H1 (cell line): ENCODE measurements around the gene ENOX2. TPM values are rescaled to one million over a fixed set of nuclear protein-coding genes. Genes with fewer than 3 reads are reported as not detected.

Experiments used
- CTCF ChIA-PET: fragments of 300-600 bp; sonication (Branson Sonifier 250); formaldehyde crosslinking; loops from one replicate; lab custom pipeline; 2021; ENCODE audit not compliant: partially characterized antibody; lab: Charles Lee
- POLR2A ChIA-PET: fragments of 300-600 bp; sonication (Branson Sonifier 250); formaldehyde crosslinking; loops from one replicate; lab custom pipeline; 2021; ENCODE audit warnings: inconsistent platforms; ENCODE audit not compliant: partially characterized antibody; lab: Charles Lee
- DNase-seq, 2 experiments: peaks; one replicate each; pipeline versions ENCODE4 v3.0.0 to v3.0.0-alpha.2; 2010 to 2022; ENCODE audit warnings: low spot score in 2 of 2, low read depth in 1 of 2, mixed read lengths in 1 of 2
- FAIRE-seq: peaks from 2 replicates; lab custom pipeline; 2011; peaks lifted over from hg19 to GRCh38; lab: Jason Lieb, UNC
- H2AFZ ChIP-seq: 2 replicates; pipeline ENCODE4 v1.8.1; 2012; ENCODE audit warnings: low read length, inconsistent platforms
- H2AK5ac ChIP-seq: 2 replicates; pipeline ENCODE4 v1.6.1; 2013; ENCODE audit warnings: low read depth, low read length
- H2BK120ac ChIP-seq: replicated peaks from 2 replicates; pipeline ENCODE3; 2013; ENCODE audit warnings: low read depth, low read length, inconsistent platforms
- H2BK12ac ChIP-seq: 2 replicates; pipeline ENCODE4 v1.6.1; 2013; ENCODE audit warnings: low read depth, low read length
- H2BK15ac ChIP-seq: 2 replicates; pipeline ENCODE4 v1.6.1; 2013; ENCODE audit warnings: low read length
- H2BK20ac ChIP-seq: 2 replicates; pipeline ENCODE4 v1.6.1; 2013; ENCODE audit warnings: low read length
- H2BK5ac ChIP-seq: 2 replicates; pipeline ENCODE4 v1.6.1; 2013; ENCODE audit warnings: low read depth, low read length
- H3K14ac ChIP-seq: 2 replicates; pipeline ENCODE4 v1.6.1; 2013; ENCODE audit warnings: inconsistent platforms; ENCODE audit not compliant: insufficient read length
- H3K18ac ChIP-seq: 2 replicates; pipeline ENCODE4 v1.6.1; 2013; ENCODE audit warnings: low read length; ENCODE audit errors: extremely low read depth
- H3K23ac ChIP-seq: 2 replicates; pipeline ENCODE4 v1.6.1; 2013; ENCODE audit warnings: inconsistent platforms; ENCODE audit not compliant: insufficient read length
- H3K23me2 ChIP-seq: 2 replicates; pipeline ENCODE4 v1.6.1; 2013; ENCODE audit warnings: low read depth, low read length
- H3K27ac ChIP-seq: 2 replicates; pipeline ENCODE4 v1.6.1; 2011; ENCODE audit warnings: low read depth, low read length, inconsistent platforms
- H3K27me3 ChIP-seq, 4 experiments: replicated peaks in 1 of 4; 1 replicate in 1 of 4; 2 replicates in 3 of 4; pipeline versions ENCODE4 v1.6.1 to v1.8.1; 2011 to 2013; ENCODE audit warnings: low read length in 3 of 4, mild to moderate bottlenecking in 3 of 4, inconsistent platforms in 2 of 4, mixed read lengths in 2 of 4, moderate library complexity in 1 of 4; ENCODE audit not compliant: control insufficient read depth in 3 of 4, insufficient read depth in 3 of 4; ENCODE audit errors: extremely low read depth in 1 of 4
- H3K36me3 ChIP-seq, 4 experiments: 2 replicates each; pipeline versions ENCODE4 v1.6.1 to v1.8.1; 2011 to 2013; ENCODE audit warnings: mild to moderate bottlenecking in 4 of 4, low read length in 3 of 4, moderate library complexity in 2 of 4, control low read depth in 1 of 4, inconsistent platforms in 1 of 4; ENCODE audit not compliant: insufficient read depth in 4 of 4, control insufficient read depth in 2 of 4
- H3K4ac ChIP-seq: replicated peaks from 2 replicates; pipeline ENCODE3; 2013; ENCODE audit warnings: low read length, low read depth, mixed read lengths, inconsistent platforms; ENCODE audit not compliant: insufficient read length
- H3K4me1 ChIP-seq, 4 experiments: replicated peaks in 1 of 4; 1 replicate in 1 of 4; 2 replicates in 3 of 4; pipeline versions ENCODE4 v1.6.1 to v1.8.1; 2011 to 2013; ENCODE audit warnings: low read length in 3 of 4, inconsistent platforms in 2 of 4, mixed read lengths in 1 of 4; ENCODE audit not compliant: insufficient read depth in 4 of 4, control insufficient read depth in 3 of 4
- H3K4me2 ChIP-seq, 2 experiments: 2 replicates each; pipeline versions ENCODE4 v1.6.1 to v1.8.1; 2011 to 2013; ENCODE audit warnings: low read depth in 2 of 2, low read length in 2 of 2, control low read depth in 1 of 2, inconsistent platforms in 1 of 2, mild to moderate bottlenecking in 1 of 2; ENCODE audit not compliant: insufficient read depth in 1 of 2
- H3K4me3 ChIP-seq, 4 experiments: fragments of 200-600, 300-600 bp in 1 of 4; sonication (generic), shearing (Covaris generic), sonication (Bioruptor Twin) in 1 of 4; 2 replicates each; pipeline versions ENCODE4 v1.5.1 to v1.8.1; 2011 to 2016; ENCODE audit warnings: low read length in 4 of 4, low read depth in 3 of 4, control low read depth in 2 of 4, inconsistent platforms in 2 of 4, mild to moderate bottlenecking in 2 of 4, mixed read lengths in 1 of 4, moderate library complexity in 1 of 4; ENCODE audit not compliant: insufficient read depth in 2 of 4; ENCODE audit errors: extremely low read depth in 1 of 4
- H3K56ac ChIP-seq: replicated peaks from 2 replicates; pipeline ENCODE3; 2013; ENCODE audit warnings: low read depth, mild to moderate bottlenecking, mixed read lengths, low read length, inconsistent platforms; ENCODE audit not compliant: insufficient read length
- H3K79me1 ChIP-seq: 2 replicates; pipeline ENCODE4 v1.6.1; 2013; ENCODE audit warnings: low read depth, low read length, control low read depth
- H3K79me2 ChIP-seq, 2 experiments: 2 replicates each; pipeline versions ENCODE4 v1.6.1 to v1.8.1; 2012 to 2013; ENCODE audit warnings: low read length in 2 of 2, mild to moderate bottlenecking in 2 of 2, inconsistent platforms in 1 of 2; ENCODE audit not compliant: insufficient read depth in 2 of 2, control insufficient read depth in 1 of 2
- H3K9ac ChIP-seq, 4 experiments: replicated peaks in 1 of 4; 1 replicate in 1 of 4; 2 replicates in 3 of 4; pipeline versions ENCODE4 v1.6.1 to v1.8.1; 2011 to 2013; ENCODE audit warnings: low read depth in 3 of 4, low read length in 3 of 4, control low read depth in 2 of 4, mild to moderate bottlenecking in 2 of 4, moderate library complexity in 2 of 4, inconsistent platforms in 1 of 4; ENCODE audit errors: extremely low read depth in 1 of 4
- H3K9me3 ChIP-seq, 2 experiments: 2 replicates each; pipeline versions ENCODE4 v1.6.1 to v1.8.1; 2012 to 2013; ENCODE audit warnings: mild to moderate bottlenecking in 2 of 2, moderate library complexity in 2 of 2, control low read depth in 1 of 2, inconsistent platforms in 1 of 2, low read depth in 1 of 2, low read length in 1 of 2, mixed read lengths in 1 of 2; ENCODE audit not compliant: insufficient read depth in 2 of 2
- H4K20me1 ChIP-seq, 2 experiments: replicated peaks in 1 of 2; 2 replicates each; pipeline versions ENCODE3 to v1.8.1; 2011 to 2013; ENCODE audit warnings: inconsistent platforms in 2 of 2, low read length in 2 of 2, mild to moderate bottlenecking in 1 of 2; ENCODE audit not compliant: insufficient read depth in 2 of 2, control insufficient read depth in 1 of 2
- H4K5ac ChIP-seq: 2 replicates; pipeline ENCODE4 v1.6.1; 2013; ENCODE audit warnings: low read length, low read depth, mixed read lengths, inconsistent platforms; ENCODE audit not compliant: insufficient read length
- H4K8ac ChIP-seq: 2 replicates; pipeline ENCODE4 v1.8.0; 2013; ENCODE audit warnings: mild to moderate bottlenecking, moderate library complexity, low read length, inconsistent platforms; ENCODE audit not compliant: insufficient read depth; ENCODE audit errors: extremely low read depth
- H4K91ac ChIP-seq: replicated peaks from 2 replicates; pipeline ENCODE3; 2013; ENCODE audit warnings: low read length, mixed read lengths, inconsistent platforms; ENCODE audit not compliant: insufficient read length
- BCL11A ChIP-seq, 2 experiments: IDR thresholded peaks; one replicate each; pipeline ENCODE4 v1.6.1; 2011; ENCODE audit warnings: low read depth in 2 of 2, low read length in 2 of 2, mild to moderate bottlenecking in 2 of 2
- BRCA1 ChIP-seq: IDR thresholded peaks from 2 replicates; pipeline ENCODE4 v1.6.1; 2012; ENCODE audit warnings: low read depth, low read length, improper control_type of control experiment
- CBX5 ChIP-seq: fragments of 300-800, 300-1000 bp; sonication (generic); IDR thresholded peaks from 2 replicates; pipeline ENCODE4 v1.7.1; 2016; ENCODE audit warnings: antibody characterized with exemption, low read length, low read depth
- CTBP2 ChIP-seq: IDR thresholded peaks from 2 replicates; pipeline ENCODE4 v1.7.0; 2011; ENCODE audit warnings: borderline replicate concordance, mild to moderate bottlenecking, moderate library complexity, mixed read lengths, low read length; ENCODE audit not compliant: insufficient read depth, insufficient read length
- E2F6 ChIP-seq: IDR thresholded peaks from 2 replicates; pipeline ENCODE4 v1.6.1; 2012; ENCODE audit warnings: inconsistent platforms
- JUND ChIP-seq: IDR thresholded peaks from 2 replicates; pipeline ENCODE4 v1.6.1; 2011; ENCODE audit warnings: mild to moderate bottlenecking, improper control_type of control experiment, low read length
- KDM5A ChIP-seq: fragments of 200-600 bp; IDR thresholded peaks from 2 replicates; pipeline ENCODE4 v1.7.1; 2012; ENCODE audit warnings: mild to moderate bottlenecking, low read length, inconsistent platforms, mixed read lengths
- RAD21 ChIP-seq, 2 experiments: IDR thresholded peaks in 1 of 2; conservative IDR thresholded peaks in 1 of 2; 2 replicates each; pipeline ENCODE4 v1.6.1; 2011; ENCODE audit warnings: low read depth in 2 of 2, low read length in 2 of 2, improper control_type of control experiment in 1 of 2, inconsistent platforms in 1 of 2, mild to moderate bottlenecking in 1 of 2, moderate library complexity in 1 of 2
- RBBP5 ChIP-seq: IDR thresholded peaks from 2 replicates; pipeline ENCODE4 v1.7.1; 2012; ENCODE audit warnings: low read depth, mild to moderate bottlenecking, inconsistent platforms, low read length, moderate library complexity, borderline replicate concordance
- SAP30 ChIP-seq: fragments of 300-600 bp; sonication (generic); IDR thresholded peaks from 2 replicates; pipeline ENCODE4 v1.7.1; 2012; ENCODE audit warnings: low read length, moderate library complexity, mild to moderate bottlenecking, inconsistent platforms; ENCODE audit not compliant: insufficient read depth, insufficient replicate concordance
- SP4 ChIP-seq: IDR thresholded peaks from 2 replicates; pipeline ENCODE4 v1.6.1; 2012; ENCODE audit warnings: low read length, inconsistent platforms
- SUZ12 ChIP-seq: fragments of 200-600 bp; sonication (generic); IDR thresholded peaks from 2 replicates; pipeline ENCODE4 v1.6.1; 2012; ENCODE audit warnings: mild to moderate bottlenecking, inconsistent platforms, low read length, moderate library complexity, mixed read lengths
- WGBS, 2 experiments: shearing (Covaris generic) in 1 of 2; methylation state at CpG; one replicate each; pipeline versions ENCODE4 v1.1.6 to v1.1.7; 2013 to 2015; ENCODE audit warnings: low lambda C conversion rate in 2 of 2, mixed read lengths in 2 of 2, inconsistent platforms in 1 of 2, low coverage in 1 of 2, missing lambda C conversion rate in 1 of 2; ENCODE audit not compliant: insufficient replicate concordance in 2 of 2, insufficient coverage in 1 of 2, insufficient read length in 1 of 2; ENCODE audit errors: extremely low coverage in 1 of 2, missing lambda C conversion rate in 1 of 2; 5-methylcytosine and 5-hydroxymethylcytosine counted together
- polyA plus RNA-seq, 7 experiments: library from polyadenylated mRNA; depleted of rRNA in 3 of 7; stranded (reverse) in 5 of 7; unstranded in 2 of 7; fragments of >200 nt in 5 of 7; fragments of 200-250 nt in 2 of 7; gene quantifications; 1 replicate in 5 of 7; 2 replicates in 1 of 7; 4 replicates in 1 of 7; pipeline versions ENCODE4 v1.2.1 to v1.2.3, GENCODE V29; 2011 to 2013; ENCODE audit warnings: missing spikeins in 2 of 7, mixed read lengths in 2 of 7
- total RNA-seq: library from RNA; stranded (reverse); fragmentation: NEBNext Ultra II Directional; extraction: Animal tissue kit (Norgen Biotek cat#: 25700); gene quantifications from 2 replicates; pipeline ENCODE4 v1.2.1, GENCODE V29; 2021
- TF ChIP-seq, protein P1 (sequence below): IDR thresholded peaks from 2 replicates; pipeline ENCODE4 v1.6.1; 2011; ENCODE audit warnings: low read length, improper control_type of control experiment

ENOX2 gene
- total and polyA plus RNA-seq, 2 of the 8 experiments (the other 6 are each of a cell fraction or from before 2014, with no cell fraction given): 4.5 to 12.3 TPM

DNA sequence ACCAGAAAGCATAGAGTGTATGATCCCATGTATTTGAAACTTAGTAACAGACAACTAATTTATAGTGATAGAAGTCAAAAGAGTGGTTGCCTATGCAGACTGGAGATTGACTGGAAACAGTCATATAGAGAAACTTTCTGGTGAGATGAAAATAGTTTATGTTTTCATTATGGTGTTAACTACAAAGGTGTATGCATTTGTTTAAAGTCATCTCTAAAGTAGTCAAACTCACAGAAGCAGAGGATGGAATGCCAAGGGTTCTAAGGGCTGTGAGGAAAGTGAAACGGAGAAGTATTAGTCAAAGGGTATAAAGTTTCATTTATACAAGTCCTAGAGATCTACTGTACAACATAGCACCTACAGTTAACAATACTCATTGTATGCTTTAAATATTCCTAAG, 45.8 kb downstream of the ENOX2 start:
- H3K9me3 ChIP-seq: no peaks in the 10 kb centered on the region
- no peak for DNase-seq
- no peak overlapping the region for H2BK15ac ChIP-seq
- TF ChIP-seq, protein P1, sequence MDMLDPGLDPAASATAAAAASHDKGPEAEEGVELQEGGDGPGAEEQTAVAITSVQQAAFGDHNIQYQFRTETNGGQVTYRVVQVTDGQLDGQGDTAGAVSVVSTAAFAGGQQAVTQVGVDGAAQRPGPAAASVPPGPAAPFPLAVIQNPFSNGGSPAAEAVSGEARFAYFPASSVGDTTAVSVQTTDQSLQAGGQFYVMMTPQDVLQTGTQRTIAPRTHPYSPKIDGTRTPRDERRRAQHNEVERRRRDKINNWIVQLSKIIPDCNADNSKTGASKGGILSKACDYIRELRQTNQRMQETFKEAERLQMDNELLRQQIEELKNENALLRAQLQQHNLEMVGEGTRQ: no peak
- TF ChIP-seq KDM5A (no peak), SUZ12 (no peak), SAP30 (no peak), CTBP2 (no peak), CBX5 (no peak), BRCA1 (no peak), SP4 (no peak), RBBP5 (no peak), RAD21 (IDR thresholded peaks at IDR 0.05 in 1 of 2, conservative IDR thresholded peaks at IDR 0.05 in 1 of 2; ENCODE audit: low read depth in 2 of 2, low read length in 2 of 2) (no peak), E2F6 (no peak), JUND (no peak), BCL11A (IDR thresholded peaks at IDR 0.05; ENCODE audit: low read depth in 2 of 2, low read length in 2 of 2) (no peak)
- ChIA-PET CTCF (no interaction called here), POLR2A (no interaction called here)
- H3K18ac ChIP-seq: no peak overlapping the region
- H3K27me3 ChIP-seq: no peaks in the 10 kb centered on the region
- H3K9ac ChIP-seq: no peak overlapping the region
- no peaks in the 10 kb centered on the region for H3K79me2 ChIP-seq
- no peaks in the 10 kb centered on the region for H4K20me1 ChIP-seq
- no peaks in the 10 kb centered on the region for H3K36me3 ChIP-seq
- H2BK12ac ChIP-seq: no peak overlapping the region
- H2AFZ ChIP-seq: no peak overlapping the region
- H2BK5ac ChIP-seq: no peak overlapping the region
- H4K5ac ChIP-seq: no peak overlapping the region
- no peaks in the 10 kb centered on the region for H3K4me1 ChIP-seq
- no peak overlapping the region for H4K91ac ChIP-seq
- H2BK120ac ChIP-seq: no peak overlapping the region
- H4K8ac ChIP-seq: no peak overlapping the region
- no peak overlapping the region for H3K23ac ChIP-seq
- no peak overlapping the region for H3K14ac ChIP-seq
- no peak overlapping the region for H2BK20ac ChIP-seq
- H3K23me2 ChIP-seq: no peaks in the 10 kb centered on the region
- H3K27ac ChIP-seq: no peak overlapping the region
- no peak for FAIRE-seq
- no peak overlapping the region for H2AK5ac ChIP-seq
- H3K4ac ChIP-seq: no peak overlapping the region
- no peak overlapping the region for H3K4me2 ChIP-seq
- no peak overlapping the region for H3K56ac ChIP-seq
- no peaks in the 10 kb centered on the region for H3K79me1 ChIP-seq
- H3K4me3 ChIP-seq: no peak overlapping the region
- 100% methylated on average over 1 of the region's 1 CpG; no CpG with 5 or more reads in 1 of the 2 experiments for WGBS, 2 experiments
